Stimulated activated CD8-positive, alpha-beta memory T cell treated with anti-CD3 and anti-CD28 coated beads, Interleukin-15, amount 100 ng/mL, for 24 hours (primary cell): Measurements from ENCODE around the gene FGFBP1.
A peak's percentile ranks its signal among the peaks of the same experiment; 100 is the strongest.

ENCODE experiments used
- DNase-seq: peaks from one replicate; pipeline ENCODE4 v3.0.0-alpha.2; 2020; ENCODE audit warnings: low read depth

FGFBP1 gene

GRCh38 chr4:15938640-15939039 lies at the start of gene FGFBP1:
Gene FGFBP1, minus strand, starts transcription at chr4:15938740. Its CDS starts 2,108 bp downstream, at chr4:15936632.
- DNase-seq, result no peak

GRCh38 chr4:15988222-15988621 lies 49.7 kb upstream of the FGFBP1 start:
- DNase-seq, result no peak

GRCh38 chr4:15986907-15987306 lies 48.4 kb upstream of the FGFBP1 start:
- DNase-seq, result no peak

GRCh38 chr4:15983610-15984009 lies 45.1 kb upstream of the FGFBP1 start:
- DNase-seq, result no peak

- no peak for DNase-seq
Observed at GRCh38 chr4:15982842-15983524, 44.4 kb upstream of the FGFBP1 start.

GRCh38 chr4:15976456-15977447 lies 38.2 kb upstream of the FGFBP1 start:
- DNase-seq, result no peak

GRCh38 chr4:15971068-15971801 lies 32.7 kb upstream of the FGFBP1 start:
- DNase-seq, result no peak

GRCh38 chr4:15968551-15969300 lies 30.2 kb upstream of the FGFBP1 start:
- DNase-seq, result no peak

GRCh38 chr4:15965325-15965724 lies 26.8 kb upstream of the FGFBP1 start:
- DNase-seq, result no peak

GRCh38 chr4:15964159-15964558 lies 25.6 kb upstream of the FGFBP1 start:
- no peak for DNase-seq

GRCh38 chr4:15963576-15963975 lies 25.0 kb upstream of the FGFBP1 start:
- DNase-seq, result peak; percentile 5

GRCh38 chr4:15963001-15963451 lies 24.5 kb upstream of the FGFBP1 start, which contains the start of gene FGFBP2:
Gene FGFBP2, minus strand, starts transcription at chr4:15963175. Its CDS starts 46 bp downstream, at chr4:15963129.
- peak; percentile 11 for DNase-seq

- peak; percentile 3 for DNase-seq
Observed at GRCh38 chr4:15961781-15962510, 23.4 kb upstream of the FGFBP1 start.

GRCh38 chr4:15958562-15958961 lies 20.0 kb upstream of the FGFBP1 start:
- DNase-seq, result no peak

GRCh38 chr4:15956179-15956850 lies 17.8 kb upstream of the FGFBP1 start:
- DNase-seq, result peak; percentile 56

- no peak for DNase-seq
Observed at GRCh38 chr4:15955670-15956069, 17.1 kb upstream of the FGFBP1 start.

GRCh38 chr4:15953625-15954024 lies 15.1 kb upstream of the FGFBP1 start:
- no peak for DNase-seq

- DNase-seq, result no peak
Observed at GRCh38 chr4:15951781-15952180, 13.2 kb upstream of the FGFBP1 start.

GRCh38 chr4:15948826-15949225 lies 10.3 kb upstream of the FGFBP1 start:
- DNase-seq, result no peak

GRCh38 chr4:15947684-15948083 lies 9.1 kb upstream of the FGFBP1 start:
- DNase-seq, result no peak
